GM21447 (cell line): Measurements from ENCODE around the gene UBE2E2.
"Not testable (repeated sequence)": the region's sequence is repeated elsewhere in the genome, so short reads cannot be mapped to it uniquely, and the experiment has no call there.

Experiments
- ATAC-seq: cut with Tn5 transposase; IDR thresholded peaks from one replicate; pipeline ENCODE4 v1.9.1; 2021; ENCODE audit not compliant: unreplicated experiment

UBE2E2 gene

GRCh38 chr3:23202921-23203707, at the start of gene UBE2E2:
TSS of gene UBE2E2 (plus strand) at chr3:23203327.
- peak; percentile 63 for ATAC-seq

GRCh38 chr3:23153436-23153835, 49.7 kb upstream of the UBE2E2 start:
- no peak for ATAC-seq

GRCh38 chr3:23157331-23157730, 45.8 kb upstream of the UBE2E2 start:
- no peak for ATAC-seq

- no peak for ATAC-seq
These were observed 43.2 kb upstream of the UBE2E2 start for GRCh38 chr3:23159929-23160328.

- no peak for ATAC-seq
These were observed 41.8 kb upstream of the UBE2E2 start for GRCh38 chr3:23161308-23161707.

GRCh38 chr3:23161896-23162570, 41.1 kb upstream of the UBE2E2 start:
- peak; percentile 59 for ATAC-seq

GRCh38 chr3:23162934-23163333, 40.2 kb upstream of the UBE2E2 start:
- peak; percentile 68 for ATAC-seq

GRCh38 chr3:23164746-23165145, 38.4 kb upstream of the UBE2E2 start:
- no peak for ATAC-seq

- ATAC-seq = no peak
These were observed 37.6 kb upstream of the UBE2E2 start for GRCh38 chr3:23165571-23165970.

- no peak for ATAC-seq
These were observed 36.9 kb upstream of the UBE2E2 start for GRCh38 chr3:23166276-23166675.

- ATAC-seq = no peak
These were observed 36.3 kb upstream of the UBE2E2 start for GRCh38 chr3:23166845-23167244.

GRCh38 chr3:23169551-23169950, 33.6 kb upstream of the UBE2E2 start:
- ATAC-seq = no peak

GRCh38 chr3:23170291-23170690, 32.8 kb upstream of the UBE2E2 start:
- no peak for ATAC-seq

- ATAC-seq = no peak
These were observed 31.1 kb upstream of the UBE2E2 start for GRCh38 chr3:23172059-23172458.

- no peak for ATAC-seq
These were observed 28.6 kb upstream of the UBE2E2 start for GRCh38 chr3:23174426-23175039.

GRCh38 chr3:23175341-23176083, 27.6 kb upstream of the UBE2E2 start:
- ATAC-seq = no peak

GRCh38 chr3:23176839-23177238, 26.3 kb upstream of the UBE2E2 start:
- not testable (repeated sequence) for ATAC-seq

- peak; percentile 10 for ATAC-seq
These were observed 20.1 kb upstream of the UBE2E2 start for GRCh38 chr3:23182996-23183513.

GRCh38 chr3:23183731-23184130, 19.4 kb upstream of the UBE2E2 start:
- ATAC-seq = peak; percentile 72

GRCh38 chr3:23185861-23186260, 17.3 kb upstream of the UBE2E2 start:
- ATAC-seq = no peak

GRCh38 chr3:23189187-23189586, 13.9 kb upstream of the UBE2E2 start:
- no peak for ATAC-seq
